GM18858 (cell line): Measurements from ENCODE around the gene TMPRSS13.
"Not testable (repeated sequence)": the region's sequence is repeated elsewhere in the genome, so short reads cannot be mapped to it uniquely, and the experiment has no call there.

Experiments used
- ATAC-seq: cut with Tn5 transposase; IDR thresholded peaks from one replicate; pipeline ENCODE4 v1.9.1; 2021; ENCODE audit not compliant: unreplicated experiment

Gene TMPRSS13

DNA sequence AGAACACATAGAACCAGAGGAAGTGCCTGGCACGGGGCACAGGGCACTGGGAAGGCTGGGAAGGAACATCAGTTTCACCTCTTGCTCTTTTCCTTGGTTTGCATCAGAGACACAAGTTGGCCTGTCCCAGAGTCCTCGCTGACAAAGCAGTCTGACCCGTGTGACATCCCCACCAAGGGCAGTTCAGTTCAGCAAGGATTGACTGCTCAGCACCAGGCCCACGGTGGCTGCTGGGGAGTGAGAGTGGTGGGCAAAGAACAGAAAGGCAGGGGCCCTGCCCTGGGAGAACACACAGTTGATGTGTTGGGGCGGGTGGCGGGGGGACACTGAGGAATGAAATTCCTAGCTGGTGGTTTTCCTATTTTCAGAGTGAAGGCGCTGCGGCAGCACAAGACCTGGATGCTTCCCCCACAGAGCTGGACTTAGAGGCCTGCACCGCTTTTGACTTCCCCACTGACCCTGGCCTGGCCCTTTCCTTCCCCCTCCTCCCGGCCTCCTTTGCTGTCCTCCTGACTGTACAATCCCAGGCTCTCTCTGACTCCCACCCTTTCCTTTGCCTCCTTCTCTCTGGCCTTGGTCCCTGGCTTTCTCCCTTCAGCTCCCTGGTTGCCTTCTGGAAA is 2.2 kb upstream of the TMPRSS13 start:
- ATAC-seq: no peak

DNA sequence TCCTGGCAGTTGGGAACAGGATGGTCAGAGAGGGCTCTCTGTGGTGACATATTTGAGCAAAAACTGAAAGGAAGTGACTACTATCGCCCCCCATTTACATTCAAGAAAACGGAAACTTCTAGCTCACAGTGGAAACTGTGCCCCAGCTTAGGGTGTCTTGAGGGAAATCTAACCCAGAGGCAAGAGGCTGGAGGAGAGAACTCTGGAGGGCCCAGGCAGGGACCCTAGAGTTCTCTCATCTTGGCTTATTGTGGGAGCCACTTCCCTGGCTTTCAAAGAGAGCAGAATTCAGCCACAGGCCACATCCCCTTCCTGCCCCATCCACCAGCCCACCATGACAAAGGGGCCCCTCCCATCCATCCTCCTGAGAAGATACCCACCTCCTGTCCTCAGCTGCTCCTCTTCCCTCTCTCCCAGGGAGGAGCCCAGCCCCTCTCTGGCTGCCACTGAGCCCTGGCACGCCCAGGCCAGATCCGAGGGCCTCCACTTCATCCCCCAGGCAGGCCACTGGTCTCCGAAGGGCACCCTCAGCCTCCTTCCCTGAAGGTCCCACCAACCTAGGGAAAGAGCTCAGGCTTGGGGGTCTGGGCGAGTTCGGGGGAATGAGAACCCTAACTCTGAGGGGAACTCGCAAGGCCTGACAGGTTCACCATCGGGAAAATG is 1.6 kb upstream of the TMPRSS13 start:
- no peak for ATAC-seq

DNA sequence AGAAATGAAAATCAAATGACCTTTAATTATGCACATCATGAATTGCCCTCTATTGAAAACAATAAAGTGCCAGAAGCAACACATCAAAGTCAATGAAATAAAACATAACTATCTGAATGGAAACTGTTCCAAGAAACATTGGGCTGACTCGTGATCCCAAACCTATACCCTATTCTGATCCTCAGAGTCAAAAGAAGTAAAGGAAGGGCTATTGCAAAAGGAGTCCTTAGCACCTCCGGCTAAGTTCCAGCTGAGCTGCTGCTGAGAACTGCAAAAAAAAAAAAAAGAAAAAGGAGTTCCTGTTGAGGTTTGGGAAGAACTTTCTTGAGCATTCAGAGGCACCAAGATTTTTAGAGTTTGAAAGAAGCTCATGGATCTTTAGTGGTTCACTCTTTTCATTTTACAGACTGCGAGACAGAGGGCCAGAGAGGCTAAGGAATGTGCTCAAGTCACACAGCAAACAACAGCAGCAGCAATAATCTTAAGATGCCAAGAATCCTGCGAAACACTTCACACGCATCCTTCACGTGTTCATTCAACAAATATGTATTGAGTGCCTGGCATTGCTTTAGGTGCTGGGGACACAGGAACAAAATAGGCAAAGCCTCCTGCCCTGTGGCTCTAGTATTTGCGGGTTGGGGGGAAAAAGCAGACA is 841 bp upstream of the TMPRSS13 start:
- no peak for ATAC-seq

DNA sequence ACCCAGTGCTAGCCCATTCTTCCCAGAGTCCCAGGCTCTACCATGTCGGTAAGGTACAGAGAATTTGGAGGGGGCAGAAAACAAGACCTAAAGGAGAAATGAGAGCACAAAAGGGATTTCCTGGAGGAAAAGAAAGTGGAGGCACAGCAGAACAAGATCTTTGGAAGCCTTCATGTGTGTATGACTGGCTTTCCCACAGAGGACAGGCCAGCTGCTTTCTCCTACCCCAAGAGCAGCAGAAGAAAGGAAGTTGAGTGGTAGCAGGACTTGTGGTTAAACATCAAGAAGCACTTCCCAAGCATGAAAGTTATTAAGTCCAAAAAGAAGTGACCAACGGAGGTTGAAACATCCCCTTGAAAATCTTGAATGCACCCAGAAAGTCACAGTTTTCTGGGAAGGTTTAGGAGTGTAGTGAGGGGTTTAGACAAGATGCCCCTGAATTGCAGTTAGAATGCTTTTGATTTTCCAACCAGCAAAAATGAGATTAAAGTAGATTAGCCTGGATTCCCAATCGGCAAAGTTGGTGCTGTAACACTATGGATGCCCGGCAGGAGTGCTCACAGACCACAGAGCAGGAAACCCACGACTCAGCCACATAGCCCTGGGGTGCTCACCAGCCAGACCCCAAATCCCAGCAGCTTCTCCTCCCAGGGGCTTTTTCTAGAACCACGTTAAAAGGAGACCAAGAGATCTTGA is 608 bp downstream of the TMPRSS13 start:
- no peak for ATAC-seq

DNA sequence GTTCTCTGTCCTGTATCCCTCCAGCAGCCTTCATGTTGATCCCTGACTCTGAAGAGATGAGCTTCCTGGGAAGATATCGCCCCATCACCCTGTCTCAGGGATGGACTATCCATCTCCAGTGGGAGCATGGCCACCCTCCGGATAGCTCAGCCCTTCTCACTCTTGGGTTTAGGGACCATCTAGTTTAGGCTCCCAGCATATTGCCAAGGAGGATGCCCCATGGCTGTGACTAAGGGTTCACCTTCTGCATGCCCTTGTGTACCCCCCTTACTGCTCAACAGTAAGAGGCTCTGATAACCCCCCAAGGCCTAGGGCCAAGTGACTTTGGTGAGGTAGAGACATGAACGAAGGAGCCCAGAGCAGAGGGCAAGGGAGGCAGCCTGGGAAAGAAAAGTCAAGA is 1.3 kb downstream of the TMPRSS13 start:
- no peak for ATAC-seq

DNA sequence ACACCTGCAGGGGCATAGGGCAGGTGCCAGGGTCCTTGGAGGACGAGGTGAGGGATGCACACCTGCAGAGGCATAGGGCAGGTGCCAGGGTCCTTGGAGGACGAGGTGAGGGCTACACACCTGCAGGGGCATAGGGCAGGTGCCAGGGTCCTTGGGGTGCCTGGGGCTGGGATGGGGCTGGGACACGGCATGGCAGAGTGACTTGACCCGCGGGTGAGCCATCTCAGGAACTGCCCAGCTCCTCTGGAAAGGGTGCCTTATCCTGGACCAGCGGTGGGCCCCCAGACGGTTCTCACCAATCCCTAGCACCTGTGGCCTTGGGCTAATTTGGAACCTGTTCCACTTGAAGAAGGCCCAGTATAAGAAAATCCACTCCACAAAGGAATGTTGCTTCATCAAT is 3.0 kb downstream of the TMPRSS13 start:
- not testable (repeated sequence) for ATAC-seq

DNA sequence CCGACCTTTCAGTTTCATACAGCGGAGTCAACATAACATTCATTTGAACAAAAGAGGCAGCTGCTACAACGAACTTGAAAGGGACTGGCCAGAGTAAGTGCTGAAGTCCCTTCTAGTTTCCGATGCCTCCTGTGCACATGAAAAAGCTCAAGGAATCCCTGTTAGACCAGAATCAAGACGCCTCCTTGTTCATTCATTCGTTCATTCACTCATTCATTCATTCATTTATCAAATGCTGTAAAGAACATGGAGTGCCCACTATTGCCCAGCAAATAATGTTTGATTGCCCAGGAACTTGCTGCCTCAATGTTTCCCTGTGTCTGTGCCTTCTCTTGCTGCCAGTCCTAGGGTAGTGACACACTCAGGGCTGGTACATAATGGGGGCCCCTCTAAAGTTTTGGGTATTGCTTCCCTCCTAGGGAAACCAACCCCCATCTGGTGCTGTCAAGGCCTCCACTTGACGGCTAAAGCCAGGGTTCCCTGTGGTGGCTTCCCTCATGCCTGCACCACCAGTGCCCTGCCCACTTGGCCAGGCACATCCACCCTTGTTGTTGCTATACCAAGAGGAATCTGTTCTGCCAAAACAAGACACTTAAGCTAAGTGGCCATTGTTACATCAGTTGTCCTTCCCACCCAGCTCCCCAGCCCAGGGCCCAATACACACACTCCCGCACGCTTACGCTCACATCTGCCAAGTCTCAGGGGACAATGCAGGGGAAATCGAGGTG is 3.8 kb downstream of the TMPRSS13 start:
- no peak for ATAC-seq

DNA sequence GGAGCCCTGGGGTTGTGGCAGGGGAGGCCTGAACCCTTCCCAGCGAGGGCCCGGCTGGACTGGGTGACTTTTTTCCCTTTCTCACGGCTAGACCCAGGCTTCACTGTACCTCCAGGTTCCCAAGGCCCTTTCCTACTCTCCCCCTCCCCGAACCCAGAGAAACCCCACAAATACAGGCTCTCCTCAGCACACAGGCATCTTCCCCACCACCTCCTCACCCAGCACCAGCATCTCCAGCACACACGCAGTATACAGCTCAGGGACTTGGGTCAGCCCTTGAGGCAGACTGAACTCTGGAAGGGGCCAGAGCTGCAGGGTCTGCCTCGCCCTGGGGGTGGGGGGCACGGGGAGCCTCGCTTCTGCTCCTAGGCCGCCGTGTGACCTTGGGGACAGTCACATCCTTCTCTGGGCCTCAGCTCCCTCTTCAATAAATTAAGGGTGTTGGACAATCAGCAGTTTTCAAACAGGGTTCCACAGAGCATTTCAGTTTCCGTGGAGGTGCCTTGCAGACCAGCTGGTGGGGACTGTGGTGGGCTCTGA is 4.5 kb downstream of the TMPRSS13 start:
- ATAC-seq: no peak

DNA sequence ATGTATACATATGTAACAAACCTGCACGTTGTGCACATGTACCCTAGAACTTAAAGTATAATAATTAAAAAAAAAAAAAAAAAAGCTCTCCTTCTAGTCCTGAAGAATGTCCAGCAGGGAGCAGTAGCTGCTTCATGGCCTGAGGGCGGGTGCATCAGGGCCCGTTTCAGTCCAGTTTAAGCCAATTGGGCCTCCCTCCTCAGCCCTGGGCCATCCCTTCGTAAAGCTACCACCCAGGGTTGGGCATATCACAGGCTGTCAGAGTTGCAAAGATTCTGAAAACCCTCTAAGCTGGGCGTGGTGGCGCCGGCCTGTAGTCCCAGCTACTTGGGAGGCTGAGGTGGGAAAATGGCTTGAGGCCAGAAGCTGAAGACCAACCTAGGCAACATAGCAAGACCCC is 5.4 kb downstream of the TMPRSS13 start:
- ATAC-seq: no peak

DNA sequence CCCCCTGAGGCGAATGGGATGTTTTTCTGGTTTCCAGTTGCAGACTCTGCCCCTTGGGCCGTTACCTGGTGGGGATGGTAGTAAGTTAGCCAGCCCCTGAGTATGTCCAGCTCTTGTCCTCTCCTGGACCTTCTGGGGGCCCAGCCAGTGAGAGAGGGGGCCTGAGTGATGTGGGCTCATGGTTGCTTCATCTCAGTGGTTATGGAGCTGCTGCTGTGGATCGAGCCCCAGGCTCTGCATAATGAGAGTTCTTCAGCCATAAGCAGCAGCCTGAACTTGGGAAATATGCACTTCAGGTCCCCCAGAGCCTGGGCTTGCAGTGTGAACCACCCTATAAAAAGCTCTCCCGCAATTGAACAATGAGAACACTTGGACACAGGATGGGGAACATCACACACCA is 5.9 kb downstream of the TMPRSS13 start:
- no peak for ATAC-seq

DNA sequence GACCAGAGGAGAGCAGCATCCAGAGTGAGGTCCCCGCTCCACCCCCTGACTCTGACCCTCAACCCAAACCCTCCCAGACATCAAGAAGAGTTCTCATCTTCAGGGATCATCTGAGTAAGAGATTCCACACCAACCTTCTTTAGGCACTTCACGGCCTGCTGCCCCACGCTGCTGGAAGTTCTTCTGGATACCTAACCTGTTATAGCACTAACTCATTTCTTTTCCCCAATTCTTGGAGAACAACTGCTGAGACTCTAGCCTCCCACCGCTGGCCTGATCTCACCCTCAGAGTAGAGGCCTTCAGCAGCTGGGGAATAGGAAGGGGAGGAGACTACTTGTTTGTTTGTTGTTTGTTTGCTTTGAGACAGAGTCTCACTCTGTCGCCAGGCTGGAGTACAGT is 7.3 kb downstream of the TMPRSS13 start:
- no peak for ATAC-seq

DNA sequence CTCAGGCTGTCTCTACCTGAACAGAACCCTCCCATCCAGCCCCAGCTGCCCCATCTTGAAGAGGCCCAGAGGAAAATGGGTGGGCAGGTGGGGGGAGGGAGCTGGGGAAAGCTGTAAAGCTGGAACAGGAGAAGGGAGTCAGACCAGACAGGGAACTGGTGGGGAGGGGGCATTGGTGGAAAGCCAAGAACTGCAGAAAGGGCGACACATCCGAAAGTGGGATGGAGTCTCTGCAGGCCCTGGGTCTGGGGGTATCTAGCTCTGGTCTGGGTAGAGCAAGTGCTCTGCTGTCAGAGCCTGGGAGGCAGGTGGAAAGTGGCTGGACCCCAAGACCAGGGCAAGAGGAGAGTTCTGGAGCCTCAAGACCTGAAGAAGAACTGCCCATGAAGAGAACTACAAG is 7.7 kb downstream of the TMPRSS13 start:
- ATAC-seq: no peak

DNA sequence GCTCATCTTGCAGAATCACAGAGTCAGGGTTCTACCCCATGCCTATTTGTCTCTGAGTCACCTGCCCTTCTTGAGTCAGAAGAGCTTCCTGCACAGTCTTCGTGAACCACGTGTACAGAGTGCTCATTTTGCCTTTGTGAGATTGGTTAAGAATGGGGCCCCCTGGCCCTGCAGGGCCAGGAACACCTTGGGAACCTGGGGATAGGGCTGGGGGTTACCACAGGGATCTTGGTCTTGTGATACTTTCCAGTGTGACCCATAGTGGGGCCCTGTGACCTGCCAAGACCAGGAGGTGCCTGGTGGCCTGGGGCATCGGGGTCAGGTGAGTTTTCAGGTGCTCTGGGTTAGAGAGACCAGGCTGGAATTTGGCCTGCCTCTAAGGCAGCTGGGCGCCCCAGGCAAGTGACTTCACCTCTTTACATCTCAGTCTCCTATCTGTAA is 9.4 kb downstream of the TMPRSS13 start:
- ATAC-seq: no peak

DNA sequence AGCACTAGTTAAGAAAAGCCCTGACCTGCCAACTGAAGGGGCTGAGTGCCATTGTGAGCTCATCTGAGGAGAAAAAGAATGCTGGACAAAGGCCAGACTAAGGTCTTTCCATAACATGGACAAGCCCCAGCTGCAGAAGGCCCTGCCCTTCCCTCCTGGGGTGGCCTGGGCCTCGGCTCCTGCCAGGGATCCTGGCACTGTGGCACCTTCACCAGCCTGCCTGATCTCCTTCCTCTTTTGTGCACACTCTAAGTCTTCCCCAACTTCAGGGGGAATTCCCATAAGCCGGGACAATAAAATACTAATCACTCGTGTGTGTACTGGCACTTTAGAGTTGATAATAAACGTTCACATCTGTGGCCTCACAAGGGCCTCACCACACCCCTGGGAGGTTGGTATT is 9.9 kb downstream of the TMPRSS13 start:
- ATAC-seq: no peak

DNA sequence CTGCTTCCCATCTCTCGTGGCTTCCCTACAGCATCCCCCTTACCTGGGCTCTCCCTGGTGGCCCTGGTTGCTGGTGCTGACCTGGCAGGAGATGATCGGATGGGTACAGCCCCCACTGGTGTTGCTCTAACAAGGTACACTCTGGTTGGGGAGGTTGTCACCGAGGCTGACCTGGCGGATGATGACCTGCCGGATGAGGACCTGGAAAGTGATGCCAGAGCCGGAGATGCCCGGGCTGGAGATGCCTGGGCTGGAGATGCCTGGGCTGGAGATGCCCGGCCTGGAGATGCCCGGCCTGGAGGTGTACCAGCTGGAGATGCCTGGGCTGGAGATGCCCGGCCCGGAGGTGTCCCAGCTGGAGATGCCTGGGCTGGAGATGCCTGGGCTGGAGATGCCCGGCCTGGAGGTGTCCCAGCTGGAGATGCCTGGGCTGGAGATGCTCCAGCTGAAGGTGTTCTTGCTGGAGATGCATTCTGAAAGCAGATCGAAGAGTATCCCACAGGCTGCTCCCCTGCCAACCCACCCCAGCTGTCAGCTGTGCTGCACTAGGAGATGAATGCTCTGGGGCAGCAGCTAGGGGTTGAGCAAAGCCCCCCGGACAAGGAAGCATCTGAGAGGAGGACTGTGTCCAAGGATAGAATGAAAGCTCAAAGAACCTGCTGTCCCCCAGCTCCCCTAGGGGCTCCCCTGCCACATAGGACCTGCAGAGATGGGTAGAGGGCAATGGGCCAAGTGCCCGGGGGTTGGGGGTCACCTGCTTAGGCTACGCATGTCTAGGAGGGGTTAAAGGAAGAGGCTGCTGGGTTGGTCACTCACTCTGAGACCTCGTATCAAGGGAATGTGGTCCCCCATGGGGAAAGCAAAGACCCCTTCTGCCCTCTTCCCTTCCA is 10.6 kb downstream of the TMPRSS13 start:
- no peak for ATAC-seq

DNA sequence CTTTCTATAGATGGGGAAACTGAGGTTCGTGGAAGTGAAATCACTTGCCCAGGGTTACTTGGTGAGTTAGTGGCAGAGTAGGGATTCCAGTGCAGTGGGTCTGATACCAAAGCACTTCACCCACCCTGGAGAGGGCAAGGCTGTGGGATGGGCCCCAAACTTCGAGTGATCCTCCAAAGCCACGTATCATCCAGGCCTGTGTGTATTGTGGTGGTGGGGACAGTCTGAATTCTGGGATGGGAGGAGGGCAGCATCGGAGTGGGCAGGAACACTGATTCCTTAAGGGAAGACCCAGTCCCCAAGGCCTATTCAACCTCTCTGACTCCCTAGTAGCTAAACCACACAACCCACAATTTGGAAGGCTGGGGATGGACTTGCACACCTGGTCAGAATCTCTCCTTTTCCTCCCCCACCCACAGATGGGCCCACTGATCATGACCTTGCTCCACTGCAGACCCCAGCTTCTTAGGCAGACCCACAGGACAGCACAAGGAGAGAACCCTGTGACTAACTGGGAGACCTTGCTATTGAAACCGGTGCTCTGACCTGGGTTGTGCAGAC is 11.5 kb downstream of the TMPRSS13 start:
- ATAC-seq: no peak

DNA sequence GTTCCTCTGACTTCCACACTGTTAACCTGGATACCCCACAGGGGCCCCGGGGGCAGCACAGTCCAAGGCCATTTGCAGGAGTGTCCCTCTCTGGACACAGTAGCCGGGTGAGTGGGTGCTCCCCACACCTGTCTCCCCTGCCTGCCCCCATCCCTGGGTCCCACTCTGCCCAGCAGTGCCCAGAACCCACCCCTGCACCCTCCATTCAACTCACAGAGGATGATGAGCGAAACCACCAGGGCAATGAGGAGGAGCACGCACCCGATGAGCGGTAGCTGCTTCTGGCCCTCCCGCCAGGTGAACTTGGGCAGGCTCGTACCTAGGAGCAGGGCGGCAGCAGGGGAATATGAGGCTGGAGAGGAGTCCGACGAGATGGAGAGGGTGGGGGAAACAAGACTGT is 12.2 kb downstream of the TMPRSS13 start:
- no peak for ATAC-seq

DNA sequence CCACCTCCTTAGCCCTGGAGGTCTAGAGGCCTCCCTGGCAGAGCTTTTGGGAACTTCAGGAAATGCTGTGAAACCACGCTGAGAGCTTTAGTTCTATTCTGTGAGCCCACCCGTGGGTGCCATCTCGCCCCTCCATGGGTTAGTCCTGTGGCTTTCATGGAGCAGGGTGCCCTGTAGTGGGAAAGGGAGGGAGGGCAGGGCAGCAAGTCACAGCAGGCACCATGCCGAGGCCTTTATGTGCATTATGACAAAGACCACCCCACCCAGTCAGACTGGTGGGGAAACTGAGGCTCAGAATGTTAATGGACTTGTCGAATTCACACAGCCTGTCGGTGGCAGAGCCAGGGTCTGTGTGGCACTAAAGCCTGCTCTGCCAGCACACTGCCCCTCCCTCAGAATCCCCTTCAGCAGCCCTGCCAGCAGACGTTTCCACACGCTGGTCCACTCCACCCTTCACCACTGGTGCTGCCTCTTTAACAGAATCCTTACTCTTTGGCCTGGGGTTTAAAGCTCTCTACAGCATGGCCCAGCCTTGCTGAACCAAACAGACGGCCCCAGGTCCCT is 13.4 kb downstream of the TMPRSS13 start:
- no peak for ATAC-seq

DNA sequence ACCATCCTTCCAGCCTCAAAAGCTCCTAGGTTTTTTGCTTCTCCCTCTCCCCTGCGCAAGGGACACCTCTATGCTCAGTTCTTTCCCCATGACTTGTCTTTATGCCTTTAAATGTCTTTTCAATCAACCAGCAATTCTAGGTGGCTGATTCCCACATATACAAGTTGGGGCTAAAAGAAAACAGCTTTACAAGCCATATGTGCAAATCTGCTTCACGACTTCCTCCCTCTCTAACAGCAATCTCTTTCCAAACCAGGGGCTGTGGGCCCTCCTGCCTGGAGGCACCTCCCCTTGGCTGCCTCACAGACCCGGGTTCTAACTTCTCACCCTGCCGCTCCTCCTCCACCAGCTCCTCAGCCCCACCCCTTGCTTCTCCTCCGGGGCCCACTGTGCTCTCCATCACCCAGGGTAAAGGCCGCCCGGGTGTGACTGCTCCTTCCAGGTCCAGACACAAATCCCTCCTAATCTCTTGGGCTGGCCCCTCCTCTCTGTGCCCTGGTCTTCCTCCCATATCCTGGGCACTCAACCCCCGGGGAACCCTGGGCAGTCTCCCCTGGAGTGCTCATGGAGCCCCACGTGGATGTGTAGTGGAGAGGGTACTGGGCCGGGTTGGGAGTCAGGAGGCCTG is 14.1 kb downstream of the TMPRSS13 start:
- no peak for ATAC-seq
